Stimulated activated CD8-positive, alpha-beta memory T cell treated with anti-CD3 and anti-CD28 coated beads, Interleukin-4, amount 100 ng/mL, for 4 hours (primary cell): ENCODE data around the gene BPTF.
"Not testable (repeated sequence)": the region's sequence is repeated elsewhere in the genome, so short reads cannot be mapped to it uniquely, and the experiment has no call there.

Experiments used
- DNase-seq, 2 donors: peaks; one replicate each; pipeline ENCODE4 v3.0.0-alpha.2; 2020; ENCODE audit warnings: low read depth in 2 of 2, low spot score in 1 of 2

The BPTF gene

GRCh38 chr17:67833134-67833533, 7.8 kb downstream of the BPTF start:
- no peak for DNase-seq

- no peak for DNase-seq
Observed at GRCh38 chr17:67833946-67834631, 8.8 kb downstream of the BPTF start.

GRCh38 chr17:67834634-67835033, 9.3 kb downstream of the BPTF start:
- DNase-seq: no peak

GRCh38 chr17:67836205-67836987, 11.1 kb downstream of the BPTF start:
- DNase-seq: no peak

GRCh38 chr17:67837965-67838364, 12.7 kb downstream of the BPTF start:
- no peak for DNase-seq

GRCh38 chr17:67838538-67838937, 13.2 kb downstream of the BPTF start:
- DNase-seq: no peak

- DNase-seq: no peak
Observed at GRCh38 chr17:67841992-67842391, 16.7 kb downstream of the BPTF start.

- no peak for DNase-seq
Observed at GRCh38 chr17:67842648-67843047, 17.3 kb downstream of the BPTF start.

GRCh38 chr17:67845374-67845773, 20.1 kb downstream of the BPTF start:
- no peak for DNase-seq

GRCh38 chr17:67848189-67848588, 22.9 kb downstream of the BPTF start:
- DNase-seq: not testable (repeated sequence)

GRCh38 chr17:67848846-67849245, 23.5 kb downstream of the BPTF start:
- DNase-seq: not testable (repeated sequence)

- DNase-seq: no peak
Observed at GRCh38 chr17:67850991-67851631, 25.8 kb downstream of the BPTF start.

- DNase-seq: no peak
Observed at GRCh38 chr17:67853703-67854102, 28.4 kb downstream of the BPTF start.

- DNase-seq: no peak
Observed at GRCh38 chr17:67854378-67854777, 29.1 kb downstream of the BPTF start.

- no peak for DNase-seq
Observed at GRCh38 chr17:67855504-67856324, 30.4 kb downstream of the BPTF start.

- DNase-seq: not testable (repeated sequence)
Observed at GRCh38 chr17:67856402-67856801, 31.1 kb downstream of the BPTF start.

- DNase-seq: no peak
Observed at GRCh38 chr17:67862614-67863217, 37.4 kb downstream of the BPTF start.

GRCh38 chr17:67863624-67864247, 38.4 kb downstream of the BPTF start:
- no peak for DNase-seq

- no peak for DNase-seq
Observed at GRCh38 chr17:67865438-67865837, 40.1 kb downstream of the BPTF start.

GRCh38 chr17:67867591-67867990, 42.3 kb downstream of the BPTF start:
- DNase-seq: no peak
